ENCODE results near the gene SYNC. TPM values are rescaled to one million over a fixed set of nuclear protein-coding genes. Genes with fewer than 3 reads are reported as not detected.
A peak's percentile ranks its signal among the peaks of the same experiment; 100 is the strongest.

Gene SYNC
- total RNA-seq: 10 to 100 TPM; 24.9 to 95.5 (median 43.8) TPM

- TF ChIP-seq EP300 (IDR thresholded peaks at IDR 0.05; ENCODE audit: low read depth): no peak
- TF ChIP-seq POLR2AphosphoS5 (IDR thresholded peaks at IDR 0.05): peak; percentile 5 to 78 (median 74)
- peak; percentile 72 for TF ChIP-seq POLR2A (IDR thresholded peaks at IDR 0.05)
- peak within 1 kb of the TSS; percentile 87 to 92 (median 90) for H3K27ac ChIP-seq
- peaks cover 23 to 36% (median 27%) of the 10 kb centered on the region in 4 donors for H3K4me1 ChIP-seq
- intact Hi-C loops (cut with DNase I; ENCODE audit: low total_unique reads): no loop called here
- no peaks in the 10 kb centered on the region for H3K36me3 ChIP-seq
- no peaks in the 10 kb centered on the region for H3K27me3 ChIP-seq
- WGBS, 2 donors (ENCODE audit: low coverage in 1 of 2): 0 to 1% methylated on average over 1 to 28 of the region's 70 CpGs
- H3K9me3 ChIP-seq: no peaks in the 10 kb centered on the region
- DNase-seq: peak; percentile 93
- H3K4me3 ChIP-seq: peak within 1 kb of the TSS; percentile 61 to 71 (median 66)
- in situ Hi-C loops (cut with MboI; ENCODE audit: low pct_ligation_motif_present in 1 of 4, low pct_unique_long_range_greater_than_20kb in 1 of 4, low sequenced_read_pairs in 3 of 4): loop anchor here in 1 of 4 donors (10.0 kb wide), 1 partner anchor 162 kb away; no protein-coding TSS in a partner anchor
Measured at GRCh38 chr1:32702599-32703478, at the start of gene SYNC. SYNC (minus strand) TSS chr1:32702770; CDS start chr1:32702660, 110 bp downstream.

DNA sequence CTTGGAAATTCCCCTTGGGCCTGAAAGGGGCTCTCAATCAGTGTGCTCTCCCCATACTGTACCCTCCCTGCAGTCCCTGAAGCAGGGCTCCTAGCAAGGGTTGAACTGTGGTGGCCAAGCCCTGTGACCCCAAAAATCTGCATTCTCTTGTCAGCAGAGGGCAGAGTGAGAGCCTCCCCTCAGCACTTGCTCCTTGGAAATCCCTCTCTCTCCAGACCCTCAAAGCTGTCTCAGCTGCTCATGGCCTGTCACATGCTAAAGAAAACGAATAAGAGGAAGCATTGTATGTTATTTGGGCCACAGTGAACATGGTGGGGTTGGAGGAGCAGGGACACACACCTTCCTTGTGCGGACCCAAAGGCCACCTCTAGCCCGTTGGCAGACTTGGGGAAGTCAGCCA is 47.2 kb upstream of the SYNC start:
- WGBS, 2 donors (ENCODE audit: low coverage in 1 of 2): 20 to 62% methylated on average over 1 to 3 of the region's 3 CpGs
- H3K27me3 ChIP-seq: no peaks in the 10 kb centered on the region
- no peak overlapping the region for H3K4me3 ChIP-seq
- in situ Hi-C loops (cut with MboI; ENCODE audit: low pct_ligation_motif_present in 1 of 4, low pct_unique_long_range_greater_than_20kb in 1 of 4, low sequenced_read_pairs in 3 of 4) (no loop called here), intact Hi-C loops (cut with DNase I; ENCODE audit: low total_unique reads) (loop anchor here (5.0 kb wide), 1 partner anchor 423 kb away; no protein-coding TSS in a partner anchor)
- no peak overlapping the region for H3K27ac ChIP-seq
- H3K4me1 ChIP-seq: peaks cover 10 to 27% (median 18%) of the 10 kb centered on the region in 4 donors
- DNase-seq: no peak
- no peaks in the 10 kb centered on the region for H3K36me3 ChIP-seq
- no peaks in the 10 kb centered on the region for H3K9me3 ChIP-seq
- TF ChIP-seq, protein P1, sequence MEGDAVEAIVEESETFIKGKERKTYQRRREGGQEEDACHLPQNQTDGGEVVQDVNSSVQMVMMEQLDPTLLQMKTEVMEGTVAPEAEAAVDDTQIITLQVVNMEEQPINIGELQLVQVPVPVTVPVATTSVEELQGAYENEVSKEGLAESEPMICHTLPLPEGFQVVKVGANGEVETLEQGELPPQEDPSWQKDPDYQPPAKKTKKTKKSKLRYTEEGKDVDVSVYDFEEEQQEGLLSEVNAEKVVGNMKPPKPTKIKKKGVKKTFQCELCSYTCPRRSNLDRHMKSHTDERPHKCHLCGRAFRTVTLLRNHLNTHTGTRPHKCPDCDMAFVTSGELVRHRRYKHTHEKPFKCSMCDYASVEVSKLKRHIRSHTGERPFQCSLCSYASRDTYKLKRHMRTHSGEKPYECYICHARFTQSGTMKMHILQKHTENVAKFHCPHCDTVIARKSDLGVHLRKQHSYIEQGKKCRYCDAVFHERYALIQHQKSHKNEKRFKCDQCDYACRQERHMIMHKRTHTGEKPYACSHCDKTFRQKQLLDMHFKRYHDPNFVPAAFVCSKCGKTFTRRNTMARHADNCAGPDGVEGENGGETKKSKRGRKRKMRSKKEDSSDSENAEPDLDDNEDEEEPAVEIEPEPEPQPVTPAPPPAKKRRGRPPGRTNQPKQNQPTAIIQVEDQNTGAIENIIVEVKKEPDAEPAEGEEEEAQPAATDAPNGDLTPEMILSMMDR (IDR thresholded peaks at IDR 0.05): no peak
- TF ChIP-seq POLR2A (IDR thresholded peaks at IDR 0.05) (no peak), EP300 (IDR thresholded peaks at IDR 0.05; ENCODE audit: low read depth) (no peak)

GRCh38 chr1:32749332-32749731 is 46.8 kb upstream of the SYNC start:
- Histone ChIP-seq H3K4me1 (peaks cover 6 to 27% (median 18%) of the 10 kb centered on the region in 4 donors), H3K9me3 (no peaks in the 10 kb centered on the region), H3K4me3 (no peak overlapping the region), H3K27me3 (no peaks in the 10 kb centered on the region), H3K27ac (no peak overlapping the region), H3K36me3 (no peaks in the 10 kb centered on the region)
- in situ Hi-C loops (cut with MboI; ENCODE audit: low pct_ligation_motif_present in 1 of 4, low pct_unique_long_range_greater_than_20kb in 1 of 4, low sequenced_read_pairs in 3 of 4) (no loop called here), intact Hi-C loops (cut with DNase I; ENCODE audit: low total_unique reads) (no loop called here)
- 90% methylated on average over 4 of the region's 4 CpGs; no CpG with 5 or more reads in 1 of the 2 donors for WGBS, 2 donors (ENCODE audit: low coverage in 1 of 2)
- TF ChIP-seq, protein P1 (IDR thresholded peaks at IDR 0.05): no peak
- no peak for TF ChIP-seq EP300 (IDR thresholded peaks at IDR 0.05; ENCODE audit: low read depth)
- no peak for TF ChIP-seq POLR2AphosphoS5 (IDR thresholded peaks at IDR 0.05)
- TF ChIP-seq POLR2A (IDR thresholded peaks at IDR 0.05): no peak
- DNase-seq: no peak

DNA sequence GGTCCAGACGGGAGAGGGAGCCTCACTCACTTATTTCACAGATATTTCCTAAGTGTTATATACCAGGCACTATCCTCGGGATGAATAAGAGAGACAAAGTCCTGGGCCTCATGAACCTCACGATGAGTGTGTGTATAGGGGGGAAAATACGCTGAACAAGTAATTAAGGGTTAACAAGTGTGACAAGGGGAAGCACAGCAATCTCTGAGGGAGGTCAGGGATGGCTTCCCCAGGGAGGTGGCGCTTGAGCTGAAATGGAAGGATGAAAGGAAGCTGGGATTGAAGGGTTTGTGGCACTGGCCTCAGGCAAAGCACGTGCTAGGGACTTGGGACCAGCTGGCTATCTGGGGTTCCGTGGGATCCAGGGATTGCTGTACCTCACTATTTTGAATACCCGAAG is 46.4 kb upstream of the SYNC start:
- 79 to 80% methylated on average over 5 to 8 of the region's 8 CpGs for WGBS, 2 donors (ENCODE audit: low coverage in 1 of 2)
- Histone ChIP-seq H3K9me3 (no peaks in the 10 kb centered on the region), H3K27ac (no peak overlapping the region), H3K4me1 (peaks cover 4 to 27% (median 18%) of the 10 kb centered on the region in 4 donors), H3K36me3 (no peaks in the 10 kb centered on the region), H3K4me3 (no peak overlapping the region), H3K27me3 (no peaks in the 10 kb centered on the region)
- intact Hi-C loops (cut with DNase I; ENCODE audit: low total_unique reads): no loop called here
- TF ChIP-seq POLR2A (IDR thresholded peaks at IDR 0.05) (no peak), POLR2AphosphoS5 (IDR thresholded peaks at IDR 0.05) (no peak), EP300 (IDR thresholded peaks at IDR 0.05; ENCODE audit: low read depth) (no peak)
- TF ChIP-seq, protein P1 (IDR thresholded peaks at IDR 0.05): no peak
- in situ Hi-C loops (cut with MboI; ENCODE audit: low pct_ligation_motif_present in 1 of 4, low pct_unique_long_range_greater_than_20kb in 1 of 4, low sequenced_read_pairs in 3 of 4): no loop called here
- DNase-seq: no peak

Measured in transverse colon (tissue), 4 donors.